Measurements from ENCODE around the gene TMEM175.

TMEM175 gene

GRCh38 chr4:931960-932712, at the start of gene TMEM175, which contains the start of gene GAK:
TSS of gene TMEM175 (plus strand) at chr4:932460. CDS start at chr4:947740, 15,280 bp downstream.
TSS of gene GAK (minus strand) at chr4:932316. CDS start at chr4:932187, 129 bp downstream.
- DNase-seq, result peak; percentile 98

DNA sequence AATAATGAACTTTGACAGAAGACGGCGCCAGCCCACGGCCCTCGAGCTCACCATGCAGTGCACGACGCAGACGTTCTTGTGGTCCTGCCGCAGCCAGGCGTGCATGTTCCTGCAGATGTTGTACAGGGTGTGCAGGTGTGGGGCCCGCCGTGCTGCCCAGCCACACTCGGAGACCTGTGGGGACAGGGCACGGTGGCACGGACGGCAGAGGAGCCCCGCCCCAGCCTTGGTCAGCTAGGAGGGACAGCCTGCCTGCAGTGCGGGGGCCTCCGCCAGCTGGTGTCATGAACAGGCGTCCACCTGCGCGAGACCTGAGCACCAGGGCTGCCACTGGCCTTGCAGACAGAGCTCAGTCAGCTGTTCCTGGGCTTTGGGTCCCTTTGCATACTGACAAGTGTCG, 49.6 kb upstream of the TMEM175 start:
- DNase-seq, result no peak

DNA sequence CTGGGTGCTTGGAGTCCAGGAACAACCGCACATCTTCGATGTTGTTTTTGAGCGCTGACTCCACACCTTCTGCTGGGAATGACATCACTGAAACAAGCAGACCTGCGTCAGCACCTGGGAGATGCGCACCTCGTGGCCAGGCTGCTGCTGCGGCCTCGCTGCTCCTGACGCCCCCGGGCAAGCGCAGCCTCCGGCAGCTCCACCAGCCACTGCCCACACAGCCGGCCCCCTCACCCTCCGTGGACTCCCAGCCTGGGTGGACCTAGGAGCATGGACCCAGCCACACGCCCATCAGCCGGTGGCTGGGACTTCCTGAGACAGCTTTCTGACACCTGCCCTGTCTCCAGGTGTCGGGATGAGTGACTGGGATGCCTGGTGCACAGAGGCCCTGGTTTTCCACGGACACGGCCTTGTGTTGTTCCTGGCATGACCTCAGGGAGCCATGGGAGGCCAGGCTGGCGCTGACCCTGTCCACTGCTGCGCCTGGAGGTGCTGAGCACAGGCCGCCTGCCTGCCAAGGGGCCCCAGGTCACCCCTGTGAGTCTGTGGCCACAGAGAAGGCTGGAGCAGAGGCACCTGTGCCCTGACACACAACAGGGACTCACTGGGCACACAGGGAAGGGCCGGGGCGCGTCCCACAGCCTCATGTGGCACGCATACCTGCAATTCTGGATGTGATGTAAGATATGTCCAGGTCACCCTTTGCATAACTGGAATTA, 48.7 kb upstream of the TMEM175 start:
- DNase-seq, result no peak

DNA sequence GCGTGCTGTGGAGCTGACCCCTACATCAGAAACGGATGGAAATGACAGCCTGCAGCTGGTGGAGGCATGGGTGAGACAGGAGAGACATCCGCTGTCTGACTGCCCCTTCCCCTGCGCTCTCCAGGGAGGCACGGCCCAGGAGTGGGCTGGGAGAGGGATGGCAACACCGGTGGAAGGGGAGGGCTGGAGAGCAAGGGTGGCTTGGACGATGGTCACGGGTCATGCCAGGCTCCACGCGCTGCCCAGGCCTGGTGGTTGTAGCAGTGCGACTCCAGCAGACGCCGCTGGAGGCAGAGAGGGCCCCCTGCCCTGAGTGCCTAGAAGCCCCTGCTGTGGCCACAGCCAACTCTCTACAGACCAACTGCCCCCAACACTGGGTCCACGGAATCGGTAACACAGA, 48.0 kb upstream of the TMEM175 start:
- no peak for DNase-seq

- DNase-seq, result no peak
These were observed 47.4 kb upstream of the TMEM175 start for GRCh38 chr4:884896-885295.

GRCh38 chr4:885353-885752, 46.9 kb upstream of the TMEM175 start:
- no peak for DNase-seq

GRCh38 chr4:886244-886643, 46.0 kb upstream of the TMEM175 start:
- DNase-seq, result no peak

- DNase-seq, result no peak
These were observed 45.1 kb upstream of the TMEM175 start for GRCh38 chr4:887034-887763.

DNA sequence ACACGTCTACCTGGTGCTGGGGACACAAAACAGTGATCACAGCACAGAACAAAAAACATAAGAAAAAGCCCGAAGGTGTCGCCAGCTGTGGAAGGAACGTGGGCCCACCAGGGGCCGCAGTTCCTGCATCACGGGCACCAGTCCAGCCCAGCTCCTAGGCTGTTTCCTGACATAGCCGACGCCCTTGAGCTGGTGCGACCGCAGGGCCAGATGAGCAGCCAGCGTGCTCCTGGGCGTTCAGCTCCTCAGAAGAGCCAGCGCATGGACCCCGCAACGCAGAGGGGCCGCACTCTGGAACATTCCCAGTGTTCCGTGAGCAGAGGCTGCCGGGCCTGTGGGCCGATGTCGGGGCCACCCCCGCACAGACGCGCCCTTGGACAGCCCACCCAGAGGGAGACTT, 44.2 kb upstream of the TMEM175 start:
- DNase-seq, result no peak

GRCh38 chr4:889516-889915, 42.7 kb upstream of the TMEM175 start:
- DNase-seq, result no peak

GRCh38 chr4:890036-890695, 42.1 kb upstream of the TMEM175 start:
- DNase-seq, result no peak

- DNase-seq, result peak; percentile 18
These were observed 40.5 kb upstream of the TMEM175 start for GRCh38 chr4:891747-892146.

DNA sequence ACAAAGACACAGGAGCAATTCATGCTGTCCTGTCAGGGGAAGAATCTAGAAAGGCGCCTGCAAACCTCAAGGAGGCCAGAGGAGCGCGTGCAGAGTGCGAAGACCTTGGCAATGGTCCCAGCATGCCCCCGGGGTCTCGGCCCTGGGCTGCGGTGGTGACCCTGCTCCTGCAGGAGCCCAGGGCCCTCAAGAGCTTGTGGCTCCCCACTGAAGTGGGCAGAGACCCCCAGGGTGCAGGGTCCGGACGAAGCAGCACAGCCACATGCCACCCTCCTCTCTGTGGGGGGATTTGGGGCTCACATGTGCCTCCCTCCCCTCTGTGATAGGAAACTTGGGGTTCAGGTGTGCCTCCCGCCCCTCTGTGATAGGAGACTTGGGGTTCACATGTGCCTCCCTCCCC, 39.5 kb upstream of the TMEM175 start:
- no peak for DNase-seq

DNA sequence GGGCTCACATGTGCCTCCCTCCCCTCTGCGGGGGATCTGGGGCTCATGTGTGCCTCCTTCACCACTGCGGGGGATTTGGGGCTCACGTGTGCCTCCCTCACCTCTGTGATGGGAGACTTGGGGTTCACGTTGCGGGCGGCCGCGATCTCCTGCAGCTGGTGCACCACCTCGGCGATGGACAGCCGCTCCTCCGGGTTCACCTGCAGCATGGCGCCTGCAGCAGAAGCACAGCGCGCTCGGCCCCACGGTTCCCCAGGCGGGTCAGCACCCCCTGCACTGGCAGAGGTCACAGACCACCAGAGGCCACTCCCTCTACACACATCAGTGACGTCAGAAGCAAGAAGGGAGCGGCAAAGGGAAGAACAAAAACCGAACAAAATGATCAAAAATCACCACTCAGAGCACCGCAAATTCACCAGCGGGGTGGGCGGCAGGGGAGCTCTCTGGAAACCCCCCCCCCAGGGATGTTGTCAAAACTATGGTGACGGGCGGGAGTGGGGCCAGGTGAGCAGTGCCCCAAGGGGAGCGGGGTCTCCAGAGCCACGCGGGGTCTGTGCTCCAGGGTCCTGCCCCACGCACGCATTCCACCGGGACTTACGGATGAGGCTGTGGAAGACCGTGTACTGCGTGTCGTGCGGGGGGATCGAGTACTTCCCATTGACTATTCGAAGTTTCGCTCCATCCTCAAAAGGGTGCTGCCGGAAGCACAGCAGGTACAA, 38.8 kb upstream of the TMEM175 start:
- no peak for DNase-seq

GRCh38 chr4:893995-894705, 38.1 kb upstream of the TMEM175 start:
- DNase-seq, result no peak

- DNase-seq, result no peak
These were observed 36.7 kb upstream of the TMEM175 start for GRCh38 chr4:895596-895995.

GRCh38 chr4:896216-896615, 36.0 kb upstream of the TMEM175 start:
- DNase-seq, result no peak

- no peak for DNase-seq
These were observed 35.6 kb upstream of the TMEM175 start for GRCh38 chr4:896630-897029.

GRCh38 chr4:898123-898522, 34.1 kb upstream of the TMEM175 start:
- no peak for DNase-seq

GRCh38 chr4:898869-899555, 33.2 kb upstream of the TMEM175 start:
- no peak for DNase-seq

DNA sequence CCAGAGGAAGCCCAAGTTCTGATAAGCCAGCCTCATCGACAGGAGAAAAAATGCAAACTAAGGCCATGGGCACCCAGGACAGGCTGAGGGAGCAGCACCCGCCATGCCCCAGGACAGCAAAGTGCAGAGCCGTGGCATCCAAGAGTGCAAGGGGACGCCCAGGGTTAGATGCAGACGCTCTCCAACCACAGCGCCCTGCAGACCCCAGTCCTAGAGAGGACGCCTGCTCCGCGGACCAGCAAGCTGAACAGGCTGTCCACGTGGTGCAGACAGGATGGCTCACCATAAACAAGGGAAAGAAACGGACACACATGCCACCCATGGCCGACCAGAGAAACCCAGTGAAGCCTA, 32.7 kb upstream of the TMEM175 start:
- DNase-seq, result no peak
